ENCODE data around the gene GNAI2. TPM values are rescaled to one million over a fixed set of nuclear protein-coding genes. Genes with fewer than 3 reads are reported as not detected.

Gene GNAI2
- total RNA-seq, 3 donors from 2014 or later, result 47.0 to 190 (median 96.4) TPM

- H3K36me3 ChIP-seq (ENCODE audit: low read depth), result peaks cover 6% of the 10 kb centered on the region
- ATAC-seq (no peak), DNase-seq (no peak)
- intact Hi-C loops (cut with DNase I, micrococcal nuclease), result no loop called here
- TF ChIP-seq, protein P1, sequence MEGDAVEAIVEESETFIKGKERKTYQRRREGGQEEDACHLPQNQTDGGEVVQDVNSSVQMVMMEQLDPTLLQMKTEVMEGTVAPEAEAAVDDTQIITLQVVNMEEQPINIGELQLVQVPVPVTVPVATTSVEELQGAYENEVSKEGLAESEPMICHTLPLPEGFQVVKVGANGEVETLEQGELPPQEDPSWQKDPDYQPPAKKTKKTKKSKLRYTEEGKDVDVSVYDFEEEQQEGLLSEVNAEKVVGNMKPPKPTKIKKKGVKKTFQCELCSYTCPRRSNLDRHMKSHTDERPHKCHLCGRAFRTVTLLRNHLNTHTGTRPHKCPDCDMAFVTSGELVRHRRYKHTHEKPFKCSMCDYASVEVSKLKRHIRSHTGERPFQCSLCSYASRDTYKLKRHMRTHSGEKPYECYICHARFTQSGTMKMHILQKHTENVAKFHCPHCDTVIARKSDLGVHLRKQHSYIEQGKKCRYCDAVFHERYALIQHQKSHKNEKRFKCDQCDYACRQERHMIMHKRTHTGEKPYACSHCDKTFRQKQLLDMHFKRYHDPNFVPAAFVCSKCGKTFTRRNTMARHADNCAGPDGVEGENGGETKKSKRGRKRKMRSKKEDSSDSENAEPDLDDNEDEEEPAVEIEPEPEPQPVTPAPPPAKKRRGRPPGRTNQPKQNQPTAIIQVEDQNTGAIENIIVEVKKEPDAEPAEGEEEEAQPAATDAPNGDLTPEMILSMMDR (IDR thresholded peaks at IDR 0.05), result no peak
- no peak overlapping the region for H3K4me3 ChIP-seq
- H3K9me3 ChIP-seq, result no peaks in the 10 kb centered on the region
- H3K4me1 ChIP-seq (ENCODE audit: low read depth), result peaks cover 13% of the 10 kb centered on the region
Observed at GRCh38 chr3:50258029-50258680, 22.2 kb downstream of the GNAI2 start.

DNA sequence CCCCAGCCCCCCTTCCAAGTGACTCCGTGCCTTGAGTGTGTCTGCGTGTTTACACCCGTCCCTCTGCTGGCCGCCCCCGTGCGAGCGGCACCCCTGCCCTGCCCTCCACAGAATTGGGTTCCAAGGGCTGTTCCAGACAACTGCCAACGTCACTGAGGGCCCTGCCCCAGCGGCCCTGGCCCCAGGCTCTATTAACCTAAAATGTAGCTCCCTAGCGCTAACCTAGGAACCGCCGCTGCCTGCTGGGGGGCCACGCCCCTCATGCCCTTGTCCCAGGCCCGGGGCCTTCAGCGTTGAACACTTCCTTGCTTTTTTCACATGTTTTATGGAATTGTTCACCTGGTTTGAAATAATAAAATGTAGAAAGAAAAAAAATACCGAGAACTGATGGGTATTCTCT lies 23.0 kb downstream of the GNAI2 start:
- H3K36me3 ChIP-seq (ENCODE audit: low read depth), result peaks cover 6% of the 10 kb centered on the region
- intact Hi-C loops (cut with DNase I, micrococcal nuclease), result no loop called here
- TF ChIP-seq, protein P1 (IDR thresholded peaks at IDR 0.05), result no peak
- DNase-seq (no peak), ATAC-seq (no peak)
- no peaks in the 10 kb centered on the region for H3K9me3 ChIP-seq
- H3K4me1 ChIP-seq (ENCODE audit: low read depth), result peaks cover 13% of the 10 kb centered on the region
- H3K4me3 ChIP-seq, result no peak overlapping the region

GRCh38 chr3:50259432-50260026 lies 23.5 kb downstream of the GNAI2 start:
- Histone ChIP-seq H3K36me3 (ENCODE audit: low read depth) (peaks cover 6% of the 10 kb centered on the region), H3K9me3 (no peaks in the 10 kb centered on the region), H3K4me3 (peak overlapping the region; percentile 24), H3K4me1 (ENCODE audit: low read depth) (peaks cover 15% of the 10 kb centered on the region)
- ATAC-seq (peak; percentile 9), DNase-seq (no peak)
- intact Hi-C loops (cut with DNase I, micrococcal nuclease), result no loop called here
- TF ChIP-seq, protein P1 (IDR thresholded peaks at IDR 0.05), result no peak

DNA sequence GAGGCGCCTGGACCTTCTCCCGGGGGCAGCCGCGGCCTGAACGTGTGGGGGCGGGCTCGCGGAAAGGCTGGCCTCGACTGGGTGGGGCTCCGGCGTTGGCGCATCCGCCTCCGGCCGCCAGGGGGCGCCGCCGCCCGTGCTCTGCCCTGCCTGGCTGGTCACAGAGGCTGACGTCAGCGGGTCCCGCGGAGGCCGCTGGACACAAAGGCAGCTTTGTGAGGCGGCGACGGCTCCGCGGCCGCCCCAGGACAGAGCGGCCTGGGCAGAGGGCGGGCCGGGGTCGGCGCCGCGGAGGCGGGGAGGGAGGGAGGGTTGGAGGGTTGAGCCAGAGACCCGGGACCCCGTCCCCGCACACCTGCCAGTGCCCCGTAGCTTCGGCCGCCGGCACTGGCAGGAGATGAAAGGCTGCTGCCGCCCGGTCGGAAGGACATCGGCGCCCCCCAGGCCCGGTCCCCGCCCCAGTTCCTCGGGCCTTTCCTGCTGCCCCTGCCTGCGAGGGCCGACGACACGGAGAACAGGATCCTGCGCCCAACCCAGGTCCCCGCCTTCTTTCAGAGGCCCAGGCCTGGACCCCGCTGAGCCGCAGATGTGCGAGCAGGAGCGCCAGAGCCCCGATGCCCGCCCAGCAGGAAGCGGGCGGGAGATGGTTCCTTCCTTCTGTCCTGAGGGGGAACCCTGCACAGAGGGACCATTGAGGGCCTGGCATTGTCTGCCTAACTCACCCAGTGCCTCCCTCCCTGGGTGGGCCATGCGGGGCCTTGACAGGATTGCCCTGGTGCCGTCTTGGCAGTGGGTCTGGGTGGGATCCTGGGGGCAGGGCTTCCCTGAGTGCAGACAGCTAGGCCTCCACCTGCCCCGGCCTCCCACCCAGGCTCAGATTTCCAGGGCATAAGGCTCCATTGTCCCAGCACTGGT lies 24.3 kb downstream of the GNAI2 start:
- TF ChIP-seq, protein P1 (IDR thresholded peaks at IDR 0.05), result peak; percentile 98
- DNase-seq (peak; percentile 94 to 96 (median 94)), ATAC-seq (peak; percentile 96)
- peaks cover 6% of the 10 kb centered on the region for H3K36me3 ChIP-seq (ENCODE audit: low read depth)
- peaks cover 17% of the 10 kb centered on the region for H3K4me1 ChIP-seq (ENCODE audit: low read depth)
- intact Hi-C loops (cut with DNase I, micrococcal nuclease), result no loop called here
- H3K4me3 ChIP-seq, result peak overlapping the region; percentile 24
- H3K9me3 ChIP-seq, result no peaks in the 10 kb centered on the region

GRCh38 chr3:50260942-50261441 lies 25.0 kb downstream of the GNAI2 start:
- TF ChIP-seq, protein P1 (IDR thresholded peaks at IDR 0.05), result no peak
- intact Hi-C loops (cut with DNase I, micrococcal nuclease), result no loop called here
- DNase-seq, result no peak
- Histone ChIP-seq H3K36me3 (ENCODE audit: low read depth) (peaks cover 2% of the 10 kb centered on the region), H3K4me3 (no peak overlapping the region), H3K4me1 (ENCODE audit: low read depth) (peaks cover 20% of the 10 kb centered on the region), H3K9me3 (no peaks in the 10 kb centered on the region)
- ATAC-seq, result no peak
